Activated CD4-positive, alpha-beta T cell treated with anti-CD3 and anti-CD28 coated beads, Interleukin-2, Interleukin-6, amounts not matched to agents 100 ng/mL and 50 ng/mL, durations not matched to agents 16 hours and 8 hours (primary cell): ENCODE data around the gene IGF2.

ENCODE experiments used
- DNase-seq: peaks from one replicate; pipeline ENCODE4 v3.0.0-alpha.2; 2020

The IGF2 gene

GRCh38 chr11:2102132-2102882 is 36.9 kb downstream of the IGF2 start:
- no peak for DNase-seq

DNA sequence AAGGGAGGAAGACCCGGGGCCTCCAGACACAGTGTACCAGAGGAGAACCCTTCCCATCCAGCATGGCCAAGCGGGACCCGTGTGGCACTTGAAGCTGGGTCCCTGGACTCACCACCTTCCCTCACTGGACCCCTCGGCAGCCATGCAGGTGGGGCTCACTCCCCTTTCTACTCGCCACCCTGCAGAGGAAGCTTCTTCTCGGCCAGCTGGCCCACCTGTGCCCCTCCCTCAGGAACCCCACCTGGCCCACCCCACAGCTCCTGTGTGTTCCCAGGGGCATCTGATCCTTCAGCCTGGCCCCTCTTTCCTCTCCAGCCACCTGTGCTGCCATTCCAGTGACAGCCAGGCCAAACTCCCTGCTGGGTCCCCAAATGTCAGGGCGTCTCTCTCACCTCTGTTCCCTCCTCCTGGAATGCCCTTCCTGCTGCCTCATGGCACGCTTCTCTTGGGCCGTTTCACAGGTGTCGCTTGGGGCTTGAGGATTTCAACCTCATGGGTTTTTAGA is 38.0 kb downstream of the IGF2 start:
- DNase-seq, result no peak

- no peak for DNase-seq
Measured at GRCh38 chr11:2100361-2101170, 38.6 kb downstream of the IGF2 start.

DNA sequence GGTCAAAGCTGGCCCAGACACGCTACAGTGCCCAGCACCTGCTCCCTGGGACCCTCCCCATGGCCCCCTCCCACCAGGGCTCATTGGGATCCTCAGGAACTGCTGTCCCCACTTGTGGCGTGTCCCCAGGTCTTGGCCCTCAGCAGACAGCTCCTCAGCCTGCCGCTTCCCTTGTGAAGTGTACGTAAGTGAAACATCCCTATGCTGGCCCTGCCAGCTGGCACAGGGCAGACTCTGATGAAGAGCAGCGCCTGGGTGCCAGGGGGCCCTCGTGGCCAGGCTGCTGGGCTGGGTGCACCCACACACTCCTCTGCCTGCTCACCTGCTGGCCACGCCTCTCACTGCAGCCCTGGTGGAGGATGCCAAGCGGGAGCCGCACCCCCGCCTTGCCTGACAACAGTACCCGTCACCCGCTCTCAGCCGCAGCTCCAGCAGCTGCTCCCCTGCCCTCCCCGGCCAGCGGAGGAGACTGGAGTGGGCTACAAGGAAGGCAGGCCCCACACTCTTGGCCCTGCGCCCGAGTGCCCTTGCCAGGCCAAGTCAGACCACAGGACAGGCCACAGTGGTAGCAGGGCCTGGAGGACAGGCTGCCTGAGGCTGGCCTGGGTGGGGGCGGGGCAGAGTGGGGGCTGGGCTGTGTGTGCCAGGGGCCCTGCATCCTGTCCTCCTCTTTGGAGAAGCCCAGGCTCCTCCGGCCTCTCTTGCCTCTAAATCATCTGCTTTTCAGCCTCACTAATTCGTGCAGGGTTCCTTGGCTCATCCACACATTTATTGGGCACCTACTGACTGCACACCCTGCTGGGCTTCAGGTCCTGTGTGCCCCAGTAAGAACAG is 39.5 kb downstream of the IGF2 start:
- no peak for DNase-seq

DNA sequence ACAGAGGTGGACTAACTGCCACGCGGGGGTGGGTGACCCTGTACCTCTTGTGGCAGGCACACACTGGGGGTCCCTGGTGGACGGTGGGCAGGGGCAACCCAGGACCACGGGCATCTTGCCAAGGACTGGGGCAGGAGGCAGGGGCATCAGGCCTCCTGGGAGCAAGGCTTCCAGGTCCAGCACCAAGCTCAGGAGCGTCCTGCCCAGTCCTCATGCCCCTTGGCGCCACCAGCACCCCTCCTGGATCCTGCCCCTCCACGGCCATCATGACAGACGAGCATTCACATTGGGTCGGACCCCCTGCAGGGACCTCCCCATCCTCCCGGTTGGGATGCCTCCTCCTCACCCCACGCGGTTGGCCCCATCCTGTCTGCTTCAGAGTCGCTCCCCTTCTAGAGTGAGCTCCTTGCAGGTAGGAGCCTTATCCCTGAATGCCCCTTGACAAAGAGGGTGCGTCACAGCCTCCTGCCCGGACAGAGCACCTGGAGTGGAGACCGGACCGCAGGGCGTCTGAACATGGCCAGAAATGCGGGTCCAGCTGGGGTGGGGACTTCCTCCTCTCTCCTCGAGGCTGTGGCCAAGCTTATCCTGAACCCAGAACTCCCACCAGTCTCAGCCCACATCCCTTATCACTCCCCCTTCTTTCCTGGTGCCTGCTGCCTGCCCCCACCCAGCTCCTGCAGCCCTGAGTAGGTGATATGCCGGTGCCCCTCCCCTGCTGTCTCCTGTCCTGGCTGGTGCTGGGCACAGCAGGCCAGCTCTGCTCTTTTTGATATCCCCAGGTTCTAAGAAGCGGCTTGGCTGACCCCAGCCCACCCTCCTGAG is 40.3 kb downstream of the IGF2 start:
- no peak for DNase-seq

DNA sequence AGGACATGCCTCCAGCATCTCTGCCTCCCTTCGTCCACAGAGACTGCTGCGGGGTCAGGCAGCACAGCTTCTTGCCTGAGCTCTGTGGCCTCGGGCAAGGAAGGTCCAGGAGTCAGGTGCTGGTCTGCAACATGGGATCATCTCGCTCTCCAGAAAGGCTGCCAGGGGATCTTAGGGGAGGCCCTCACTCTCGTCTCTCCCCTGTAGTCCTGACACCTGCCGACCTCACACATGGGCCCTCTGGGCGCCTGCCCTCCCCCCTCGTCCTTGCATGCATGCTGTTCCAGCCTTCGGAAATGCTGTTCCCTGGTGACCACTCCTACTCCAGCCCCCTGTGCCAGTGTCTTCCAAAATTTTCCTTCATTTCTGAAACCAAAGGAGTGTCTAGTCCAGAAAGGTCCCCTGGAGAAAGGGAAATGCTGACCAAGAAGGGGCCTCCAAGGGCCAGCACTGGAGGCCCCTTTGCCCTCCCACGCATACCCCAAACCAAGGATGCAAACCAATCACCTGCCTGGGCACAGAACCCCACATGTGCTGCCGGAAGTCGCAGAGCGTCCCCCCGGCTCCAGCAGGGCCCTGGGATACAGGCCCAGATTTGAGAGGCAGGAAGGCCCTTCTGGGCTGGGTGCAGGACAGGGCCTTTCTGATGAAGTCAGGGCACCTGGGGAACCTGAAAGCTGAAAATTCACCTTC is 41.0 kb downstream of the IGF2 start:
- DNase-seq, result no peak

DNA sequence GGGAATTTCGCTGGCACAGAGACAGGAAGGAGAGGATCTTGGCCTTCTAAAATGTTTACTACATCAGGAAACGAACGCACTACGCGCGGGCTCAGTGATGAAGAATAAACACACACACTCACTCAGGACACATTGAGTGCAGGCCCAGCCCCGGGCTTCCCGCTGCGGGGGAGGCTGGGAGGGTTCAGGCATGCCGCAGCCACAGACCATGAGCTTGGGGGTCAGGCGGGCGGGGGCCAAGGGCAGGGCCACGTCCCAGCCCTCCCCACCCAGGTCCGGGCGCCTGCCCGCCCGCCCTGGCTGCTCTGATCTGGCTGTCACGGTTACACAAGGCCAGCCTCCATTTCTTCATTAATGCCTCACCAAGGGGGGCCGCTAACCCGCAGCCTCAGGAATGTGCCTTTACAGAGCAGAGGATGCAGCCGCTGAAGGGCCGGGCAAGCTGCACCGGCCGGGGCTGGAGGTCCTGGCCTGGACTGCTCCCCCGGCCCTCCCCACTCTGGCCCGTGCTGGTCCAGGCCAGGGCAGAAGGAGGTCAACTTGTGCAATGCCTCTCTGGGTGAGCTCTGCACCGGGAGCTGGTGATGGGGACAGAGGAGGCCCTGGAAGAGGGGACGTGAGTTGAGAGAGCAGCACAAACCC is 41.7 kb downstream of the IGF2 start:
- DNase-seq, result no peak

DNA sequence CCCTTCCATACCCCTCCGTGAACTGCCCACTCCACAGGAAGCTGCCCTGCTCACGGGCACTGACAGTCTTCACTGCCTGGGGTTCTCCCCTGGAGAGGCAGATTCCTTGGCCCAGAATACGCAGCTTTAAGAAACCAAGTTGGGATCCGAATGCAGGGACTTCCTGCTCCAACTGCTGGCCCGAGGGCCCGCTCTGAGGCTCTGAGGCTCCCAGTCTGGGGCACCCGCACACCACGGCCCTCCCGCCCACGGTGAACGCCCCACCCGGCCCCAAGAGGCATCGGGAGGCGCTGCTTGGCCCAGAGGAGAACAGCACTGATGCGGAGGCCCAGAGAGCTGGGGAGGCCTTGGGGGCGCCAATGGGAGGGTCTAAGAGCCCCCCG is 42.3 kb downstream of the IGF2 start:
- no peak for DNase-seq

GRCh38 chr11:2096011-2096918 is 42.9 kb downstream of the IGF2 start:
- no peak for DNase-seq

DNA sequence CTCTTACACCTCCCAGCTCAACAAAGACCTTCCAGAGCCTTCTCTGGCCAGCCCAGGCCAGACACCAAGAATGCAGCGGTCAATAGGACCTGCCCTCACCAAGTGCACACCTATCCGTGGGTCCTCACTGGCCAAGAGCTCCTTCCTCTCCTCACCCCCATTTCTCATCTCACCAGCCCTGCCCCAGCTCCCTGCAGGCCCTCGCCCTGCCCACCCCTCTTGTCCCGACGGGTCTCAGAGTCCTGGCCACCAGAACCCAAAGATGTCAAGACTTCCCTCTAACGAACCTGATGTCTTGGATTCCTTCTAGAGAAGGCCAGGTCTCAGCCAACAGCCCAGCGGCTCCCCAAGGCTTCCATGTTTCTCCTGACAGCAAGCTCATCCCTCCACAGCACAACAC is 43.6 kb downstream of the IGF2 start:
- no peak for DNase-seq

DNA sequence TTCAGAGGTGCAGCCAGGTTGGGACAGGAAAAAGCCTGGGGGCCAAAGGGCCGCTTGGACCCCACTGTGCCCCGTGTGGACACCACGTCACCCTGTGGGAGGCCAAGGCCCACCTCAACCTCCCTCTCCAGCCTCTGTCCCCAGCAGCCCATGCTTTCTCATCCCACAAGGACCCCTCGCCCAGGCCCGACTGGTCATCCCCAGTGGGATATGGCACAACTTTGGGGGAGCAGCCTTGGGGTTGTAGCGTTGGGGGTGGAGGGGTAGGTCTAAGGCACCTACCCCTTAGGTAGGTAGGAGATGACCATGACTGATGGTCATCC is 44.0 kb downstream of the IGF2 start:
- DNase-seq, result no peak

GRCh38 chr11:2094354-2095197 is 44.6 kb downstream of the IGF2 start:
- no peak for DNase-seq

- no peak for DNase-seq
Measured at GRCh38 chr11:2093575-2094353, 45.4 kb downstream of the IGF2 start.

DNA sequence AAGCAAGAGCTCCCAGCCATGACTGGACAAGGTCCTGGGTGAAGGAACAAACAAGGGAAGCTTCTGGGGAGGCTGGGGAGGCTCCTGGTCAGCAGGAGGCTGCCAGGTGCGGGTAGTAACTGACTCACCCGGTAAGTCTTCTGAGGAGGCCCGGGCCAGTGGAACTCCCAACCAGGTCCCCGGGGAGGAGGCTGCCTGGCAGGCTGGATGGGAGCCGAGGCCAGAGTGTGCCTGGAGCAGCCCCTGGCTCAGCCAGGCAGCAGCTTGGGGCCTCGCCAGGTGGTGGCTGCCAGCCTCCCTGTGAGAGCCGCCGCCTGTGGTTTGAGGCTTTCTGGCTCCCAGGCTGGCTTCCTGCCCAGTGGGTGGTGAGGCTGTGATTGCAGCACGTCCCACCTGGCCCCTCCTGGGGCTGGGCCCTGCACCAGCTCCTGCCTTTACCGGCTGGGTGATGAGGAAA is 46.2 kb downstream of the IGF2 start:
- peak; percentile 58 for DNase-seq

GRCh38 chr11:2092464-2092910 is 46.7 kb downstream of the IGF2 start:
- no peak for DNase-seq

DNA sequence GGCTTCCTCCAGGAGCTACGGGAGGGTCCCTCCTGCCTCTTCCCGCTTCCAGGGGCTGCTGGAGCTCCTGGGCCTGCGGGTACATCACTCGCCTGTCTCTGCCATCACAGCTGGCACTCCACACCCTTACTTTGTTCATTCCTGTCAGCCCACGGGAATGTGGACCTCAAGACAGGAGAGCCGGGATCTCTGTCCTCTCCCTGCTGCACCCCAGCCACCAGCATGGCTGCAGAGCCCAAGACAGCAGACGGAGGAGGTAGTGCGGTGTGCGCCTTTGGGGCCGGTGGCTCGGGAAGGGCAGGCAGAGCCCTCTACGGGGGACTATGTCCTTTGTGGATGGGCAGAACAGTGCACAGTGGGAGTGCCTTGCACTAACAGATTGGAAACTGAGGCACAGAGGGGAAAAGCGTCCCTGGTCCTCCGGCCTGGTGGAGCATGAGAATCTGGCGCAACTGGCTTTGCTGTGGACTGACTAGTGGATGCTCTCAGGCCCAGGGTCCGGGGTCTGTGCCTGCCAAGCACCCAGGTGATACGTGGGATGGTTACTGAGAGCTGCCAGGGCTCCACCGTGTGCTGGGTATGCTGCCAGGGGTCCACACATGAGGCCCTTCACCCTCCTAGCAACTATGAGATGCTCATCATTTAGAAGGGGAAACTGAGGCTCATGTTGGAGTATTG is 47.3 kb downstream of the IGF2 start:
- DNase-seq, result no peak

GRCh38 chr11:2091112-2091746 is 48.0 kb downstream of the IGF2 start:
- no peak for DNase-seq
